ENCODE results near the gene MRTFA.

The MRTFA gene

GRCh38 chr22:40572976-40573375 is 63.5 kb downstream of the MRTFA start:
- FAIRE-seq (no peak), DNase-seq (ENCODE audit: insufficient read length, low spot score) (no peak)
- TF ChIP-seq CTCF (IDR thresholded peaks at IDR 0.05; ENCODE audit: insufficient read depth, missing control alignments), result no peak

- TF ChIP-seq CTCF (IDR thresholded peaks at IDR 0.05; ENCODE audit: insufficient read depth, missing control alignments), result no peak
- FAIRE-seq (no peak), DNase-seq (ENCODE audit: insufficient read length, low spot score) (no peak)
Observed at GRCh38 chr22:40571887-40572286, 64.6 kb downstream of the MRTFA start.

GRCh38 chr22:40567626-40568328 is 68.7 kb downstream of the MRTFA start:
- FAIRE-seq (no peak), DNase-seq (ENCODE audit: insufficient read length, low spot score) (no peak)

GRCh38 chr22:40567106-40567505 is 69.4 kb downstream of the MRTFA start:
- DNase-seq (ENCODE audit: insufficient read length, low spot score) (no peak), FAIRE-seq (no peak)
- TF ChIP-seq CTCF (IDR thresholded peaks at IDR 0.05; ENCODE audit: insufficient read depth, missing control alignments), result no peak

More at GRCh38 chr22:40567626-40568328, 68.7 kb downstream of the MRTFA start:
- no peak for TF ChIP-seq CTCF (IDR thresholded peaks at IDR 0.05; ENCODE audit: insufficient read depth, missing control alignments)

GRCh38 chr22:40560994-40561515 is 75.5 kb downstream of the MRTFA start:
- no peak for DNase-seq (ENCODE audit: insufficient read length, low spot score)
- no peak for FAIRE-seq
- TF ChIP-seq CTCF (IDR thresholded peaks at IDR 0.05; ENCODE audit: insufficient read depth, missing control alignments), result no peak

- no peak for TF ChIP-seq CTCF (IDR thresholded peaks at IDR 0.05; ENCODE audit: insufficient read depth, missing control alignments)
- DNase-seq (ENCODE audit: insufficient read length, low spot score) (no peak), FAIRE-seq (no peak)
Observed at GRCh38 chr22:40560551-40560950, 76.0 kb downstream of the MRTFA start.

GRCh38 chr22:40557972-40558371 is 78.5 kb downstream of the MRTFA start:
- FAIRE-seq, result no peak
- no peak for TF ChIP-seq CTCF (IDR thresholded peaks at IDR 0.05; ENCODE audit: insufficient read depth, missing control alignments)
- no peak for DNase-seq (ENCODE audit: insufficient read length, low spot score)
